HEK293T (cell line): ENCODE results near the gene SAMD4B.

Source experiments
- CTCF ChIA-PET: fragments of 350-600 bp; formaldehyde crosslinking; extraction: SDS; loops from one replicate; lab custom pipeline; 2021; ENCODE audit warnings: antibody characterized with exemption, inconsistent platforms; lab: Yijun Ruan, JAX
- POLR2A ChIA-PET: fragments of 350-600 bp; formaldehyde crosslinking; extraction: SDS; loops from one replicate; lab custom pipeline; 2020; ENCODE audit warnings: antibody characterized with exemption, inconsistent platforms; lab: Yijun Ruan, JAX
- DNase-seq: peaks from one replicate; pipeline ENCODE4 v3.0.0; 2012; ENCODE audit warnings: mixed read lengths; ENCODE audit errors: extremely low spot score
- ARNT ChIP-seq: fragments of 450-650 bp; IDR thresholded peaks from 2 replicates; pipeline ENCODE4 v1.6.1; 2017; ENCODE audit warnings: mild to moderate bottlenecking
- BHLHE40 ChIP-seq: fragments of 450-650 bp; IDR thresholded peaks from 2 replicates; pipeline ENCODE4 v1.6.1; 2016; ENCODE audit warnings: mild to moderate bottlenecking, moderate library complexity, borderline replicate concordance
- CTBP1 ChIP-seq: fragments of 450-650 bp; IDR thresholded peaks from 2 replicates; pipeline ENCODE4 v1.6.1; 2016; ENCODE audit warnings: borderline replicate concordance
- ELF4 ChIP-seq: fragments of 450-650 bp; IDR thresholded peaks from 2 replicates; pipeline ENCODE4 v1.6.1; 2017; ENCODE audit warnings: antibody characterized with exemption
- FOXA1 ChIP-seq: fragments of 450-650 bp; IDR thresholded peaks from 2 replicates; pipeline ENCODE4 v1.6.1; 2016; ENCODE audit warnings: mild to moderate bottlenecking
- FOXK2 ChIP-seq: fragments of 450-650 bp; IDR thresholded peaks from 2 replicates; pipeline ENCODE4 v1.6.1; 2016; ENCODE audit warnings: mild to moderate bottlenecking
- FOXM1 ChIP-seq: fragments of 450-650 bp; IDR thresholded peaks from 2 replicates; pipeline ENCODE4 v1.6.1; 2017; ENCODE audit warnings: mild to moderate bottlenecking, borderline replicate concordance
- HDGF ChIP-seq: fragments of 450-650 bp; IDR thresholded peaks from 2 replicates; pipeline ENCODE4 v1.6.1; 2017; ENCODE audit warnings: antibody characterized with exemption, borderline replicate concordance
- L3MBTL2 ChIP-seq: fragments of 450-650 bp; conservative IDR thresholded peaks from 2 replicates; pipeline ENCODE4 v1.6.1; 2016; ENCODE audit warnings: mild to moderate bottlenecking
- LEF1 ChIP-seq: fragments of 450-650 bp; IDR thresholded peaks from 2 replicates; pipeline ENCODE4 v1.6.1; 2017; ENCODE audit warnings: mild to moderate bottlenecking, borderline replicate concordance
- NFRKB ChIP-seq: fragments of 450-650 bp; IDR thresholded peaks from 2 replicates; pipeline ENCODE4 v1.6.1; 2016; ENCODE audit warnings: mild to moderate bottlenecking, moderate library complexity
- PKNOX1 ChIP-seq: fragments of 450-650 bp; IDR thresholded peaks from 2 replicates; pipeline ENCODE4 v1.6.1; 2016
- SP1 ChIP-seq: fragments of 450-650 bp; IDR thresholded peaks from 2 replicates; pipeline ENCODE4 v1.6.1; 2017
- SUZ12 ChIP-seq: fragments of 450-650 bp; IDR thresholded peaks from 2 replicates; pipeline ENCODE4 v1.6.1; 2016; ENCODE audit warnings: mild to moderate bottlenecking
- TARDBP ChIP-seq: fragments of 450-650 bp; IDR thresholded peaks from 2 replicates; pipeline ENCODE4 v1.6.1; 2016
- ZNF384 ChIP-seq: fragments of 450-650 bp; IDR thresholded peaks from 2 replicates; pipeline ENCODE4 v1.6.1; 2016

Gene SAMD4B

GRCh38 chr19:39405958-39406655, 63.9 kb downstream of the SAMD4B start:
- no peak for TF ChIP-seq TARDBP
- TF ChIP-seq FOXA1 = no peak
- CTCF ChIA-PET = no interaction called here
- DNase-seq = no peak
- POLR2A ChIA-PET = interaction anchor here (1.1 to 10.0 kb wide), 2 partner anchors 15 to 29 kb away, joined by 3 to 54 read pairs; partner anchors contain the start of genes MED29, PAF1 and RPS16

GRCh38 chr19:39406656-39407409, 64.6 kb downstream of the SAMD4B start, which contains the start of gene ZFP36:
ZFP36 (plus strand) TSS chr19:39406847; CDS start chr19:39406905, 58 bp downstream.
- ChIA-PET POLR2A (interaction anchor here (1.1 to 10.0 kb wide), 3 partner anchors 9 to 29 kb away, joined by 3 to 54 read pairs (median 7); partner anchors contain the start of genes MED29, PAF1 and RPS16), CTCF (no interaction called here)
- peak; percentile 72 for DNase-seq
- peak; percentile 32; the same call in 1 of the 2 replicates for TF ChIP-seq L3MBTL2
- TF ChIP-seq NFRKB = no peak

- no peak for DNase-seq
- POLR2A ChIA-PET = interaction anchor here (1.8 to 10.0 kb wide), 2 partner anchors 9 to 28 kb away, joined by 7 to 54 read pairs; partner anchors contain the start of gene RPS16
- CTCF ChIA-PET = no interaction called here
- no peak for TF ChIP-seq LEF1
- no peak for TF ChIP-seq CTBP1
- no peak for TF ChIP-seq NFRKB
- no peak for TF ChIP-seq FOXA1
- no peak for TF ChIP-seq TARDBP
- TF ChIP-seq ZNF384 = no peak
- no peak for TF ChIP-seq HDGF
- TF ChIP-seq SP1 = no peak
- TF ChIP-seq PKNOX1 = no peak
- no peak for TF ChIP-seq ARNT
- TF ChIP-seq L3MBTL2 = no peak
- no peak for TF ChIP-seq BHLHE40
- no peak for TF ChIP-seq SUZ12
- TF ChIP-seq FOXM1 = no peak
- TF ChIP-seq FOXK2 = no peak
Measured at GRCh38 chr19:39407410-39407659, 65.1 kb downstream of the SAMD4B start.

GRCh38 chr19:39407660-39408391, 65.6 kb downstream of the SAMD4B start:
- DNase-seq = no peak
- TF ChIP-seq SP1 = no peak
- TF ChIP-seq CTBP1 = no peak
- TF ChIP-seq SUZ12 = no peak
- no peak for TF ChIP-seq ARNT
- no peak for TF ChIP-seq NFRKB
- TF ChIP-seq L3MBTL2 = no peak
- TF ChIP-seq ELF4 = no peak
- TF ChIP-seq PKNOX1 = no peak
- TF ChIP-seq FOXK2 = no peak
- TF ChIP-seq HDGF = no peak
- POLR2A ChIA-PET = interaction anchor here (1.8 to 10.0 kb wide), 3 partner anchors 10 to 28 kb away, joined by 5 to 54 read pairs (median 7); partner anchors contain the start of genes MED29, PAF1 and RPS16
- CTCF ChIA-PET = interaction anchor here (1.1 kb wide), 1 partner anchor 10 kb away, joined by 7 read pairs; no protein-coding TSS in a partner anchor

GRCh38 chr19:39408392-39409207, 66.4 kb downstream of the SAMD4B start:
- ChIA-PET POLR2A (interaction anchor here (1.8 to 10.0 kb wide), 3 partner anchors 11 to 27 kb away, joined by 5 to 54 read pairs (median 7); partner anchors contain the start of genes MED29, PAF1 and RPS16), CTCF (interaction anchor here (1.1 kb wide), 1 partner anchor 11 kb away, joined by 7 read pairs; no protein-coding TSS in a partner anchor)
- no peak for TF ChIP-seq FOXA1
- TF ChIP-seq ZNF384 = no peak
- TF ChIP-seq CTBP1 = no peak
- TF ChIP-seq NFRKB = no peak
- no peak for TF ChIP-seq PKNOX1
- TF ChIP-seq SP1 = no peak
- no peak for DNase-seq
